H1 (cell line): ENCODE results near the gene VEPH1. TPM values are rescaled to one million over a fixed set of nuclear protein-coding genes. Genes with fewer than 3 reads are reported as not detected.

Experiments
- CTCF ChIA-PET: fragments of 300-600 bp; sonication (Branson Sonifier 250); formaldehyde crosslinking; loops from one replicate; lab custom pipeline; 2021; ENCODE audit not compliant: partially characterized antibody; lab: Charles Lee
- POLR2A ChIA-PET: fragments of 300-600 bp; sonication (Branson Sonifier 250); formaldehyde crosslinking; loops from one replicate; lab custom pipeline; 2021; ENCODE audit warnings: inconsistent platforms; ENCODE audit not compliant: partially characterized antibody; lab: Charles Lee
- DNase-seq, 2 experiments: peaks; one replicate each; pipeline versions ENCODE4 v3.0.0 to v3.0.0-alpha.2; 2010 to 2022; ENCODE audit warnings: low spot score in 2 of 2, low read depth in 1 of 2, mixed read lengths in 1 of 2
- FAIRE-seq: peaks from 2 replicates; lab custom pipeline; 2011; peaks lifted over from hg19 to GRCh38; lab: Jason Lieb, UNC
- H2AFZ ChIP-seq: 2 replicates; pipeline ENCODE4 v1.8.1; 2012; ENCODE audit warnings: low read length, inconsistent platforms
- H2AK5ac ChIP-seq: 2 replicates; pipeline ENCODE4 v1.6.1; 2013; ENCODE audit warnings: low read depth, low read length
- H2BK120ac ChIP-seq: replicated peaks from 2 replicates; pipeline ENCODE3; 2013; ENCODE audit warnings: low read depth, low read length, inconsistent platforms
- H2BK12ac ChIP-seq: 2 replicates; pipeline ENCODE4 v1.6.1; 2013; ENCODE audit warnings: low read depth, low read length
- H2BK15ac ChIP-seq: 2 replicates; pipeline ENCODE4 v1.6.1; 2013; ENCODE audit warnings: low read length
- H2BK20ac ChIP-seq: 2 replicates; pipeline ENCODE4 v1.6.1; 2013; ENCODE audit warnings: low read length
- H2BK5ac ChIP-seq: 2 replicates; pipeline ENCODE4 v1.6.1; 2013; ENCODE audit warnings: low read depth, low read length
- H3K14ac ChIP-seq: 2 replicates; pipeline ENCODE4 v1.6.1; 2013; ENCODE audit warnings: inconsistent platforms; ENCODE audit not compliant: insufficient read length
- H3K18ac ChIP-seq: 2 replicates; pipeline ENCODE4 v1.6.1; 2013; ENCODE audit warnings: low read length; ENCODE audit errors: extremely low read depth
- H3K23ac ChIP-seq: 2 replicates; pipeline ENCODE4 v1.6.1; 2013; ENCODE audit warnings: inconsistent platforms; ENCODE audit not compliant: insufficient read length
- H3K23me2 ChIP-seq: 2 replicates; pipeline ENCODE4 v1.6.1; 2013; ENCODE audit warnings: low read depth, low read length
- H3K27ac ChIP-seq: 2 replicates; pipeline ENCODE4 v1.6.1; 2011; ENCODE audit warnings: low read depth, low read length, inconsistent platforms
- H3K27me3 ChIP-seq, 4 experiments: replicated peaks in 1 of 4; 1 replicate in 1 of 4; 2 replicates in 3 of 4; pipeline versions ENCODE4 v1.6.1 to v1.8.1; 2011 to 2013; ENCODE audit warnings: low read length in 3 of 4, mild to moderate bottlenecking in 3 of 4, inconsistent platforms in 2 of 4, mixed read lengths in 2 of 4, moderate library complexity in 1 of 4; ENCODE audit not compliant: control insufficient read depth in 3 of 4, insufficient read depth in 3 of 4; ENCODE audit errors: extremely low read depth in 1 of 4
- H3K36me3 ChIP-seq, 4 experiments: 2 replicates each; pipeline versions ENCODE4 v1.6.1 to v1.8.1; 2011 to 2013; ENCODE audit warnings: mild to moderate bottlenecking in 4 of 4, low read length in 3 of 4, moderate library complexity in 2 of 4, control low read depth in 1 of 4, inconsistent platforms in 1 of 4; ENCODE audit not compliant: insufficient read depth in 4 of 4, control insufficient read depth in 2 of 4
- H3K4ac ChIP-seq: replicated peaks from 2 replicates; pipeline ENCODE3; 2013; ENCODE audit warnings: low read length, low read depth, mixed read lengths, inconsistent platforms; ENCODE audit not compliant: insufficient read length
- H3K4me1 ChIP-seq, 4 experiments: replicated peaks in 1 of 4; 1 replicate in 1 of 4; 2 replicates in 3 of 4; pipeline versions ENCODE4 v1.6.1 to v1.8.1; 2011 to 2013; ENCODE audit warnings: low read length in 3 of 4, inconsistent platforms in 2 of 4, mixed read lengths in 1 of 4; ENCODE audit not compliant: insufficient read depth in 4 of 4, control insufficient read depth in 3 of 4
- H3K4me2 ChIP-seq, 2 experiments: 2 replicates each; pipeline versions ENCODE4 v1.6.1 to v1.8.1; 2011 to 2013; ENCODE audit warnings: low read depth in 2 of 2, low read length in 2 of 2, control low read depth in 1 of 2, inconsistent platforms in 1 of 2, mild to moderate bottlenecking in 1 of 2; ENCODE audit not compliant: insufficient read depth in 1 of 2
- H3K4me3 ChIP-seq, 4 experiments: fragments of 200-600, 300-600 bp in 1 of 4; sonication (generic), shearing (Covaris generic), sonication (Bioruptor Twin) in 1 of 4; 2 replicates each; pipeline versions ENCODE4 v1.5.1 to v1.8.1; 2011 to 2016; ENCODE audit warnings: low read length in 4 of 4, low read depth in 3 of 4, control low read depth in 2 of 4, inconsistent platforms in 2 of 4, mild to moderate bottlenecking in 2 of 4, mixed read lengths in 1 of 4, moderate library complexity in 1 of 4; ENCODE audit not compliant: insufficient read depth in 2 of 4; ENCODE audit errors: extremely low read depth in 1 of 4
- H3K56ac ChIP-seq: replicated peaks from 2 replicates; pipeline ENCODE3; 2013; ENCODE audit warnings: low read depth, mild to moderate bottlenecking, mixed read lengths, low read length, inconsistent platforms; ENCODE audit not compliant: insufficient read length
- H3K79me1 ChIP-seq: 2 replicates; pipeline ENCODE4 v1.6.1; 2013; ENCODE audit warnings: low read depth, low read length, control low read depth
- H3K79me2 ChIP-seq, 2 experiments: 2 replicates each; pipeline versions ENCODE4 v1.6.1 to v1.8.1; 2012 to 2013; ENCODE audit warnings: low read length in 2 of 2, mild to moderate bottlenecking in 2 of 2, inconsistent platforms in 1 of 2; ENCODE audit not compliant: insufficient read depth in 2 of 2, control insufficient read depth in 1 of 2
- H3K9ac ChIP-seq, 4 experiments: replicated peaks in 1 of 4; 1 replicate in 1 of 4; 2 replicates in 3 of 4; pipeline versions ENCODE4 v1.6.1 to v1.8.1; 2011 to 2013; ENCODE audit warnings: low read depth in 3 of 4, low read length in 3 of 4, control low read depth in 2 of 4, mild to moderate bottlenecking in 2 of 4, moderate library complexity in 2 of 4, inconsistent platforms in 1 of 4; ENCODE audit errors: extremely low read depth in 1 of 4
- H3K9me3 ChIP-seq, 2 experiments: 2 replicates each; pipeline versions ENCODE4 v1.6.1 to v1.8.1; 2012 to 2013; ENCODE audit warnings: mild to moderate bottlenecking in 2 of 2, moderate library complexity in 2 of 2, control low read depth in 1 of 2, inconsistent platforms in 1 of 2, low read depth in 1 of 2, low read length in 1 of 2, mixed read lengths in 1 of 2; ENCODE audit not compliant: insufficient read depth in 2 of 2
- H4K20me1 ChIP-seq, 2 experiments: replicated peaks in 1 of 2; 2 replicates each; pipeline versions ENCODE3 to v1.8.1; 2011 to 2013; ENCODE audit warnings: inconsistent platforms in 2 of 2, low read length in 2 of 2, mild to moderate bottlenecking in 1 of 2; ENCODE audit not compliant: insufficient read depth in 2 of 2, control insufficient read depth in 1 of 2
- H4K5ac ChIP-seq: 2 replicates; pipeline ENCODE4 v1.6.1; 2013; ENCODE audit warnings: low read length, low read depth, mixed read lengths, inconsistent platforms; ENCODE audit not compliant: insufficient read length
- H4K8ac ChIP-seq: 2 replicates; pipeline ENCODE4 v1.8.0; 2013; ENCODE audit warnings: mild to moderate bottlenecking, moderate library complexity, low read length, inconsistent platforms; ENCODE audit not compliant: insufficient read depth; ENCODE audit errors: extremely low read depth
- H4K91ac ChIP-seq: replicated peaks from 2 replicates; pipeline ENCODE3; 2013; ENCODE audit warnings: low read length, mixed read lengths, inconsistent platforms; ENCODE audit not compliant: insufficient read length
- CBX8 ChIP-seq: fragments of 300-800, 300-1000 bp; sonication (generic); IDR thresholded peaks from 2 replicates; pipeline ENCODE4 v1.7.1; 2016; ENCODE audit warnings: low read depth, low read length, borderline replicate concordance
- CEBPB ChIP-seq: IDR thresholded peaks from 2 replicates; pipeline ENCODE4 v1.6.1; 2012; ENCODE audit warnings: low read depth, low read length
- CREB1 ChIP-seq: IDR thresholded peaks from 2 replicates; pipeline ENCODE4 v1.6.1; 2012; ENCODE audit warnings: inconsistent platforms
- EGR1 ChIP-seq: IDR thresholded peaks from 2 replicates; pipeline ENCODE4 v1.6.1; 2011; ENCODE audit warnings: low read depth, low read length, borderline replicate concordance
- HDAC6 ChIP-seq: IDR thresholded peaks from one replicate; pipeline ENCODE4 v1.7.1; 2012; ENCODE audit warnings: low read depth, mild to moderate bottlenecking, inconsistent platforms, low read length, moderate library complexity
- KDM5A ChIP-seq: fragments of 200-600 bp; IDR thresholded peaks from 2 replicates; pipeline ENCODE4 v1.7.1; 2012; ENCODE audit warnings: mild to moderate bottlenecking, low read length, inconsistent platforms, mixed read lengths
- NANOG ChIP-seq: IDR thresholded peaks from 2 replicates; pipeline ENCODE4 v1.6.1; 2011; ENCODE audit warnings: low read length, low read depth, mild to moderate bottlenecking, inconsistent platforms; ENCODE audit not compliant: insufficient read depth, poor library complexity, severe bottlenecking
- RBBP5 ChIP-seq: IDR thresholded peaks from 2 replicates; pipeline ENCODE4 v1.7.1; 2012; ENCODE audit warnings: low read depth, mild to moderate bottlenecking, inconsistent platforms, low read length, moderate library complexity, borderline replicate concordance
- RFX5 ChIP-seq: IDR thresholded peaks from 2 replicates; pipeline ENCODE4 v1.6.1; 2011; ENCODE audit warnings: low read depth, low read length, improper control_type of control experiment, borderline replicate concordance
- SAP30 ChIP-seq: fragments of 300-600 bp; sonication (generic); IDR thresholded peaks from 2 replicates; pipeline ENCODE4 v1.7.1; 2012; ENCODE audit warnings: low read length, moderate library complexity, mild to moderate bottlenecking, inconsistent platforms; ENCODE audit not compliant: insufficient read depth, insufficient replicate concordance
- TAF7 ChIP-seq: optimal IDR thresholded peaks from 2 replicates; pipeline ENCODE3; 2011; ENCODE audit warnings: low read depth, mild to moderate bottlenecking, inconsistent platforms, low read length, moderate library complexity, borderline replicate concordance
- ZNF274 ChIP-seq: IDR thresholded peaks from 2 replicates; pipeline ENCODE4 v1.7.0; 2012; ENCODE audit warnings: low read length, borderline replicate concordance; ENCODE audit errors: extremely low read depth
- WGBS, 2 experiments: shearing (Covaris generic) in 1 of 2; methylation state at CpG; one replicate each; pipeline versions ENCODE4 v1.1.6 to v1.1.7; 2013 to 2015; ENCODE audit warnings: low lambda C conversion rate in 2 of 2, mixed read lengths in 2 of 2, inconsistent platforms in 1 of 2, low coverage in 1 of 2, missing lambda C conversion rate in 1 of 2; ENCODE audit not compliant: insufficient replicate concordance in 2 of 2, insufficient coverage in 1 of 2, insufficient read length in 1 of 2; ENCODE audit errors: extremely low coverage in 1 of 2, missing lambda C conversion rate in 1 of 2; 5-methylcytosine and 5-hydroxymethylcytosine counted together
- polyA plus RNA-seq, 7 experiments: library from polyadenylated mRNA; depleted of rRNA in 3 of 7; stranded (reverse) in 5 of 7; unstranded in 2 of 7; fragments of >200 nt in 5 of 7; fragments of 200-250 nt in 2 of 7; gene quantifications; 1 replicate in 5 of 7; 2 replicates in 1 of 7; 4 replicates in 1 of 7; pipeline versions ENCODE4 v1.2.1 to v1.2.3, GENCODE V29; 2011 to 2013; ENCODE audit warnings: missing spikeins in 2 of 7, mixed read lengths in 2 of 7
- total RNA-seq: library from RNA; stranded (reverse); fragmentation: NEBNext Ultra II Directional; extraction: Animal tissue kit (Norgen Biotek cat#: 25700); gene quantifications from 2 replicates; pipeline ENCODE4 v1.2.1, GENCODE V29; 2021
- TF ChIP-seq, protein P1 (sequence below): IDR thresholded peaks from 2 replicates; pipeline ENCODE4 v1.6.1; 2011; ENCODE audit warnings: low read length, improper control_type of control experiment

VEPH1 gene
- total and polyA plus RNA-seq, 2 of the 8 experiments (the other 6 are each of a cell fraction or from before 2014, with no cell fraction given) = 12.0 to 18.3 TPM

GRCh38 chr3:157379525-157380140 is 123.6 kb downstream of the VEPH1 start:
- Histone ChIP-seq H3K4me3 (no peak overlapping the region), H3K79me2 (no peaks in the 10 kb centered on the region), H3K79me1 (no peaks in the 10 kb centered on the region), H4K8ac (no peak overlapping the region), H3K56ac (no peak overlapping the region), H4K5ac (no peak overlapping the region), H2BK20ac (no peak overlapping the region), H3K23me2 (no peaks in the 10 kb centered on the region), H3K9me3 (no peaks in the 10 kb centered on the region), H2AK5ac (no peak overlapping the region), H2AFZ (no peak overlapping the region), H4K20me1 (no peaks in the 10 kb centered on the region), H3K14ac (no peak overlapping the region), H3K9ac (no peak overlapping the region), H2BK120ac (no peak overlapping the region), H3K4ac (no peak overlapping the region), H3K18ac (no peak overlapping the region), H3K4me2 (no peak overlapping the region), H3K36me3 (no peaks in the 10 kb centered on the region), H3K4me1 (peaks cover 0 to 2% (median 0%) of the 10 kb centered on the region in 4 experiments; a peak in 1 of 7 replicates), H4K91ac (no peak overlapping the region), H3K27ac (no peak overlapping the region), H2BK15ac (no peak overlapping the region), H3K23ac (no peak overlapping the region), H2BK12ac (no peak overlapping the region), H3K27me3 (no peaks in the 10 kb centered on the region), H2BK5ac (no peak overlapping the region)
- FAIRE-seq = no peak
- CTCF ChIA-PET = interaction anchor here (1.3 kb wide), 1 partner anchor 9 kb away, joined by 3 read pairs; no protein-coding TSS in a partner anchor
- no peak for DNase-seq
- WGBS, 2 experiments = 91% methylated on average over 1 of the region's 1 CpG; no CpG with 5 or more reads in 1 of the 2 experiments
- POLR2A ChIA-PET = no interaction called here
- no peak for TF ChIP-seq CEBPB
- TF ChIP-seq TAF7 = no peak
- no peak for TF ChIP-seq CREB1
- no peak for TF ChIP-seq NANOG
- no peak for TF ChIP-seq HDAC6
- no peak for TF ChIP-seq RFX5
- no peak for TF ChIP-seq KDM5A
- TF ChIP-seq RBBP5 = no peak
- TF ChIP-seq CBX8 = no peak
- no peak for TF ChIP-seq EGR1
- TF ChIP-seq, protein P1, sequence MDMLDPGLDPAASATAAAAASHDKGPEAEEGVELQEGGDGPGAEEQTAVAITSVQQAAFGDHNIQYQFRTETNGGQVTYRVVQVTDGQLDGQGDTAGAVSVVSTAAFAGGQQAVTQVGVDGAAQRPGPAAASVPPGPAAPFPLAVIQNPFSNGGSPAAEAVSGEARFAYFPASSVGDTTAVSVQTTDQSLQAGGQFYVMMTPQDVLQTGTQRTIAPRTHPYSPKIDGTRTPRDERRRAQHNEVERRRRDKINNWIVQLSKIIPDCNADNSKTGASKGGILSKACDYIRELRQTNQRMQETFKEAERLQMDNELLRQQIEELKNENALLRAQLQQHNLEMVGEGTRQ = no peak
- no peak for TF ChIP-seq ZNF274
- TF ChIP-seq SAP30 = no peak
